GM12872 (cell line): ENCODE data around the gene UAP1.

ENCODE experiments used
- TF ChIP-seq, protein P1 (sequence below): IDR thresholded peaks from 3 replicates; pipeline ENCODE4 v1.5.1; 2011; ENCODE audit warnings: low read depth, mild to moderate bottlenecking, low read length, moderate library complexity; ENCODE audit not compliant: insufficient read depth

UAP1 gene

GRCh38 chr1:162538815-162539431 lies 22.6 kb upstream of the UAP1 start:
- TF ChIP-seq, protein P1, sequence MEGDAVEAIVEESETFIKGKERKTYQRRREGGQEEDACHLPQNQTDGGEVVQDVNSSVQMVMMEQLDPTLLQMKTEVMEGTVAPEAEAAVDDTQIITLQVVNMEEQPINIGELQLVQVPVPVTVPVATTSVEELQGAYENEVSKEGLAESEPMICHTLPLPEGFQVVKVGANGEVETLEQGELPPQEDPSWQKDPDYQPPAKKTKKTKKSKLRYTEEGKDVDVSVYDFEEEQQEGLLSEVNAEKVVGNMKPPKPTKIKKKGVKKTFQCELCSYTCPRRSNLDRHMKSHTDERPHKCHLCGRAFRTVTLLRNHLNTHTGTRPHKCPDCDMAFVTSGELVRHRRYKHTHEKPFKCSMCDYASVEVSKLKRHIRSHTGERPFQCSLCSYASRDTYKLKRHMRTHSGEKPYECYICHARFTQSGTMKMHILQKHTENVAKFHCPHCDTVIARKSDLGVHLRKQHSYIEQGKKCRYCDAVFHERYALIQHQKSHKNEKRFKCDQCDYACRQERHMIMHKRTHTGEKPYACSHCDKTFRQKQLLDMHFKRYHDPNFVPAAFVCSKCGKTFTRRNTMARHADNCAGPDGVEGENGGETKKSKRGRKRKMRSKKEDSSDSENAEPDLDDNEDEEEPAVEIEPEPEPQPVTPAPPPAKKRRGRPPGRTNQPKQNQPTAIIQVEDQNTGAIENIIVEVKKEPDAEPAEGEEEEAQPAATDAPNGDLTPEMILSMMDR, result no peak

DNA sequence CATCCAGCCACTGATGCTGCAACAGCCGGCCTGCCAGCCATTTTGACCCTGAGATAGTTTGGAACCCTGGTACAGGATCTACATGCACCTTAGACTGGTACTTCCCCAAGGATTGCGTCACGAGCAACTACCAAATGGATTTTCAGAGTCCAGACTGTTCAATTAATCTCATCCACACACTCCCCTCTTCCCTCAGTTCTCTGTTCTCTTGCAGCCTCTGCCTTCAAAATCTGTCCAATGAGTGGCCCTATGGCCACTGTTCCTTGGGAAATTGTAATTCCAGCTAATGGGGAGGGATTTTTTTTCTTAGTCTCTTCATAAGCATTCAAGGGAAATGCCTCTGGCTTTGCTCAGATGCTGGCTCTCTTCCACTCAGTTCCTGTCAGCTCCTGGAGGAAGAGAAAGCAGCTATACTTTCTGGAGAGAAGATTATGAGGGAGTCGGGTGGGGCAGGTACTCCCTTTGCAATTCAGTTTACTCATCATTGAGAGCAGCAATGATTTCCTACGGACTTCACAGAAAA lies 19.8 kb upstream of the UAP1 start:
- TF ChIP-seq, protein P1, result no peak

DNA sequence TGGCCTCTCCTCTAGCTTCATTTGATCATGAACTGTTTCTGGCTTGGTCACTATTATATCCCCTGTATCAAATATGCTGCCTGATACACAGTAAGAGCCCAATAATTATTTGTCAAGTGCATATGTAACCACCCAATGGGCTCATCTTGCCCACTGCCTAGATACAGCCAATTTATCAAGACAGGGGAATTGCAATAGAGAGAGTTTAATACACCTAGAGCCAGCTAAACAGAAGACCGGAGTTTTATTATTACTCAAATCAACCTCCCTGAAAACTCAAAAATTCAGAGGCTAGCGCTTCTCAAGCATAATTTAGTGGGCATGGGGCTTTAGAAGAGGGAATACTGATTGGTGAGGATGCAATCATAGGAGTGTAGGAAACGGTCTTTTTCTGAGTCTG lies 18.3 kb upstream of the UAP1 start:
- TF ChIP-seq, protein P1, result no peak

DNA sequence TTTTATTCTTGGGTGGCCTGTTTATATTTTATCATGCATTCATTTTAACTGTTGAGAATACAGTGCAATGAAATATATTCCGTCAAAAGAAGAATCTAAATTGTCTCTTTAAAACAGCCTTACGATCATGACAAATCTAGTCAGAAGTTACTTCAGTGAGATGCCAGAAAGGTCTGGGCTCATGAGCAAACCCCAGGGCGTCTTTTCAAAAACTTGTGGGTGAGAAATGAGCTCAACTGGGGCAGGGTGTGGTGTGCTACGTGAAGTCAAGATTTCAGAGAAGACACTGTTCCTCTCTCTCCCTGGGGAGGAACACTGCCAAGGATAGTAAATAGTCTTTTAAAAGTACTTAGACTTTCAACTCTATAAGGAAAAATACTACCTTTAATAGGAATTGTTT lies 13.4 kb upstream of the UAP1 start:
- TF ChIP-seq, protein P1, result no peak

- TF ChIP-seq, protein P1, result no peak
Observed at GRCh38 chr1:162549001-162549400, 12.5 kb upstream of the UAP1 start.

DNA sequence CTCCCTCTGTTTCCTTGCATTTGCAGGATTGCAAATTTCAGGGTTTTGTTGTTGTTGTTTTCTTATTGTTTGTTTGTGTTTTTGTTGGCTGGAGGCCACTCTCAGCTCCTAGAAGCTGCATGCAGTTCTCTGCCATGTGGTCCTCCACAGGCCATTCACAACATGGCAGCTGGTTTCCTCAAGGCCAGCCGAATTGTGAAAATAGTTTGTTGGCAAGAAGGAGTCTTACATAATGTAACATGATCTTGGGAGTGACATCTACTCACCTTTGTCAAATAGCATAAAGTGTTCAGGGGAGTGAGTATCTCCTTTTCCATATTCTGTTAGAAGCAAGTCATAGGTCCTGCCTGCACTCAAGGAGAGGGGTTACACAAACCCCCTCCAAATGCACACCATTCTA lies 10.6 kb upstream of the UAP1 start:
- TF ChIP-seq, protein P1, result no peak

DNA sequence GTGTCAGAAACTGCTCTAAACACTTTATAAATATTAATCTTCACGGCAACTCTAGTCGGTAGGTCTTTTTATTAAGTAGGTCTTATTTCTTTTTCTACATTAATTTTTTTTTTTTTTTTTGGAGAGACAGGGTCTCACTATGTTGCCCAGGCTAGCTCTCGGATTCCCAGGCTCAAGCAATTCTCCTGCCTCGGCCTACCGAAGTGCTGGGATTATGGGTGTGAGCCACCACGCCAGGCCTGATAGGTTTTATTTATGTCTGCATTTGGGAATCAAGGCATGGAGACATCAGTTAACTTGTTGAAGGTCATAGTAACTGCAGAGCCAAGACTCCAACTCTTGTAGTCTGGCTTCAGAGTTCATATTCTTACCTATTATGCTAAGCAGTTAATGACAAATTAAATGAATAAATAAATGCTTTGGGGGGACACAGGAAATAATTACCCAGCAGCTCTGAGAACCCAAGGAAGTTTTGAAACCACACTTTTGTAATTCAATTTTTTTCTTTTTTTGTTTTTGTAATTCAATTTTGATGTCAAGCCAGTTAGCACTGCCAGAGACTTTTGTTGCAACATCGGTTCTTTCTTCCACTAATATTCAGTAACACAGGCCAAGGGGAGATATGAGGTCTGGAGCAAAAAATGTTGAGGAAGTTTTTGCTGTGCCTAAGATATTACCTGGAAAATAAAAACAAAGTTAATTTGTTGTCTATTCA lies 9.4 kb upstream of the UAP1 start:
- TF ChIP-seq, protein P1, result no peak
